Neuronal stem cell (in vitro differentiated cells): ENCODE measurements around the gene WFIKKN1.

Experiments
- DNase-seq: peaks from one replicate; pipeline ENCODE4 v3.0.0-alpha.2; 2013; ENCODE audit warnings: low spot score
- H2AFZ ChIP-seq: one replicate; pipeline ENCODE4 v1.6.1; 2013; ENCODE audit warnings: mild to moderate bottlenecking, low read length, inconsistent platforms
- H2AK5ac ChIP-seq: 2 replicates; pipeline ENCODE4 v1.6.1; 2013; ENCODE audit warnings: low read depth, mild to moderate bottlenecking, inconsistent platforms, low read length, moderate library complexity, mixed read lengths
- H2BK120ac ChIP-seq: 2 replicates; pipeline ENCODE4 v1.6.1; 2013; ENCODE audit warnings: low read depth, mild to moderate bottlenecking, inconsistent platforms, low read length, moderate library complexity, mixed read lengths
- H2BK12ac ChIP-seq: one replicate; pipeline ENCODE4 v1.6.1; 2013; ENCODE audit warnings: low read length, inconsistent platforms
- H2BK15ac ChIP-seq: 2 replicates; pipeline ENCODE4 v1.6.1; 2013; ENCODE audit warnings: mild to moderate bottlenecking, low read length, inconsistent platforms, mixed read lengths
- H2BK5ac ChIP-seq: one replicate; pipeline ENCODE4 v1.6.1; 2013; ENCODE audit warnings: inconsistent platforms, mild to moderate bottlenecking, low read length, moderate library complexity
- H3K14ac ChIP-seq: one replicate; pipeline ENCODE4 v1.6.1; 2013; ENCODE audit warnings: low read length, inconsistent platforms
- H3K18ac ChIP-seq: 2 replicates; pipeline ENCODE4 v1.6.1; 2013; ENCODE audit warnings: low read length, inconsistent platforms
- H3K23ac ChIP-seq: 2 replicates; pipeline ENCODE4 v1.6.1; 2013; ENCODE audit warnings: low read depth, mild to moderate bottlenecking, mixed read lengths, low read length, inconsistent platforms; ENCODE audit not compliant: poor library complexity
- H3K27ac ChIP-seq: replicated peaks from 3 replicates; pipeline ENCODE4 v1.5.1; 2013; ENCODE audit warnings: low read length, inconsistent platforms
- H3K27me3 ChIP-seq, 3 experiments: 2 replicates each; pipeline ENCODE4 v1.6.1; 2013; ENCODE audit warnings: low read length in 3 of 3, mild to moderate bottlenecking in 2 of 3, inconsistent platforms in 1 of 3, low read depth in 1 of 3, mixed read lengths in 1 of 3, moderate library complexity in 1 of 3; ENCODE audit not compliant: control insufficient read depth in 3 of 3, insufficient read depth in 3 of 3
- H3K36me3 ChIP-seq, 2 donors: replicated peaks in 1 of 2; 2 replicates each; pipeline ENCODE4 v1.6.1; 2013; ENCODE audit warnings: low read length in 2 of 2; ENCODE audit not compliant: control insufficient read depth in 2 of 2, insufficient read depth in 2 of 2
- H3K4ac ChIP-seq: 2 replicates; pipeline ENCODE4 v1.6.1; 2013; ENCODE audit warnings: inconsistent platforms, mild to moderate bottlenecking, low read length, moderate library complexity
- H3K4me1 ChIP-seq, 2 donors: 1 replicate in 1 of 2; 2 replicates in 1 of 2; pipeline ENCODE4 v1.6.1; 2013; ENCODE audit warnings: low read length in 2 of 2, low read depth in 1 of 2; ENCODE audit not compliant: control insufficient read depth in 2 of 2, insufficient read depth in 1 of 2
- H3K4me2 ChIP-seq: one replicate; pipeline ENCODE4 v1.6.1; 2013; ENCODE audit warnings: mild to moderate bottlenecking, low read length, inconsistent platforms; ENCODE audit not compliant: insufficient read depth, poor library complexity, severe bottlenecking
- H3K4me3 ChIP-seq, 2 donors: 2 replicates each; pipeline ENCODE4 v1.5.1; 2013; ENCODE audit warnings: low read length in 2 of 2, mild to moderate bottlenecking in 2 of 2, inconsistent platforms in 1 of 2, moderate library complexity in 1 of 2
- H3K79me1 ChIP-seq: one replicate; pipeline ENCODE4 v1.6.1; 2013; ENCODE audit warnings: low read depth, mild to moderate bottlenecking, inconsistent platforms, low read length, moderate library complexity
- H3K9ac ChIP-seq: one replicate; pipeline ENCODE4 v1.6.1; 2013; ENCODE audit warnings: mild to moderate bottlenecking, low read depth, low read length, inconsistent platforms; ENCODE audit not compliant: poor library complexity
- H3K9me3 ChIP-seq, 2 donors: replicated peaks in 1 of 2; 2 replicates each; pipeline versions ENCODE3 to v1.6.1; 2013; ENCODE audit warnings: low read length in 2 of 2, mild to moderate bottlenecking in 2 of 2, inconsistent platforms in 1 of 2, low read depth in 1 of 2, mixed read lengths in 1 of 2, moderate library complexity in 1 of 2; ENCODE audit not compliant: control insufficient read depth in 2 of 2, insufficient read depth in 1 of 2
- H4K8ac ChIP-seq: one replicate; pipeline ENCODE4 v1.6.1; 2013; ENCODE audit warnings: low read depth, mild to moderate bottlenecking, inconsistent platforms, low read length, moderate library complexity
- H4K91ac ChIP-seq: one replicate; pipeline ENCODE4 v1.6.1; 2013; ENCODE audit warnings: low read length, low read depth, mild to moderate bottlenecking, inconsistent platforms; ENCODE audit not compliant: poor library complexity
- WGBS, 2 donors: extraction: QIAGEN DNeasy Blood & Tissue Kit; methylation state at CpG; one replicate each; pipeline ENCODE4 v1.1.7; 2013; ENCODE audit warnings: missing lambda C conversion rate in 2 of 2, mixed read lengths in 1 of 2; ENCODE audit not compliant: insufficient read length in 2 of 2, insufficient replicate concordance in 1 of 2; ENCODE audit errors: extremely low coverage in 2 of 2; 5-methylcytosine and 5-hydroxymethylcytosine counted together

Gene WFIKKN1

DNA sequence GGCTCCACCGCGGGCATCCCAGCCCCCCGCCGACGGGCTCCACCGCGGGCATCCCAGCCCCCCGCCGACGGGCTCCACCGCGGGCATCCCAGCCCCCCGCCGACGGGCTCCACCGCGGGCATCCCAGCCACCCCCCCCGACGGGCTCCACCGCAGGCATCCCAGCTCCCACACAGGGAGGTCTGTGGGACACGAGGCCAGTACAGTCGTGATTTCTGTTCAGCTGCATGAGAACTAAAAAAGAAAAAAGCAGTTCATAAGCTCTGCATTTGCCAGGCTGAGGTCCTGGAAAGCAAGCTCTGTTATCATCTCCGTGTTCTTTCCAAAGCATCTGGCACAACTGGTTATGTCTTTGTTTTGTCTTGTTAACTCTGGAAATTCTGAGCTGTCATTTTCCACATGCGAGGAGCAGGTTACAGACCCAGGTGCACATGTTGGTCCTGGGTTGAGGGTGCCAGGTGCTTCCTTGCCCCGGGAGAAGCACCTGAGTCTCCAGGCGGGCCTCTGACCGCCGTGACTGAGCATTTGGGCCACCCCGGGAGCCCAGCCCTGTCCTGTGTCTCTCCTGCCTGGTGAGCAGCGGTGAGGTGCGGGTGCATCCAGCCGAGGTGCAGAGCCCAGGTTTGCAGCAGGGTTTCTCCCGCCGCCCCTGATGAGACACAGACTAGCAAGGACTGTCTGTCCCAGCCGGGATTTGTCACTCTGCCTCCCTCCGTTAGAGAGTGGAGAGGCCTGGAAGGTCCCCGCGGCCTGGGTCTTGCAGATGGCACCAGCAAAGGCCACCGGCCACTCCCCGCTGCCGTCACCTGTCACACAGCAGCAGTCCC is 9.9 kb upstream of the WFIKKN1 start:
- no peak overlapping the region for H3K9ac ChIP-seq
- H3K4ac ChIP-seq = no peak overlapping the region
- no CpG with 5 or more reads among the region's 41 CpGs for WGBS, 2 donors
- peak overlapping the region; percentile 71 for H2AK5ac ChIP-seq
- no peaks in the 10 kb centered on the region for H3K9me3 ChIP-seq
- H3K18ac ChIP-seq = no peak overlapping the region
- H3K36me3 ChIP-seq = peaks cover 0 to 10% of the 10 kb centered on the region in 2 donors
- H2BK5ac ChIP-seq = no peak overlapping the region
- no peak overlapping the region for H4K8ac ChIP-seq
- peak overlapping the region; percentile 49 for H2BK12ac ChIP-seq
- no peak overlapping the region for H3K27ac ChIP-seq
- H3K27me3 ChIP-seq = no peaks in the 10 kb centered on the region
- no peak overlapping the region for H3K14ac ChIP-seq
- no peak overlapping the region for H2BK120ac ChIP-seq
- no peak for DNase-seq
- H3K4me1 ChIP-seq = peaks cover 0 to 7% of the 10 kb centered on the region in 2 donors
- H3K23ac ChIP-seq = no peak overlapping the region
- no peak overlapping the region for H3K4me3 ChIP-seq
- no peak overlapping the region for H2BK15ac ChIP-seq
- H4K91ac ChIP-seq = no peak overlapping the region
- peaks cover 14% of the 10 kb centered on the region for H3K79me1 ChIP-seq
- H3K4me2 ChIP-seq = no peak overlapping the region
- no peak overlapping the region for H2AFZ ChIP-seq

- no peak overlapping the region for H3K27ac ChIP-seq
- no peak overlapping the region for H3K4me2 ChIP-seq
Measured at GRCh38 chr16:621526-622105, 9.2 kb upstream of the WFIKKN1 start.

DNA sequence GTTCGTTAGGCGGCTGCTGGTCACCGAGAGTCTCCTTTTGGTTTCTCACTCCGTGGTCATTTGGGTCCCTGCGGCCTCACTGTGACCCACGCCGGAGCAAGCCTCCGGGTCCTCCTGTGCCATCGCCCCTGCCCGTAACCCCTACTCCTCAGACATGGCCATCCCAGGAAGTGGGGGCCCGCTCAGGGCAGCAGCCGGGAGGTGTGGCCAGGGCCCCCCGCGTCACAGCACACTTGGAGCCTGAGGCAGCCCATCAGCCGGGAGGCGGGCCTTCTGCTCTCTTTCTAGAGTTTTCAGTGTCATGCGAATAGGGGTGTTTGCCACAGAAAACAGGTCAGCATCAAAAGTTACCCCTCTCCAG is 7.9 kb upstream of the WFIKKN1 start:
- Histone ChIP-seq H2BK120ac (no peak overlapping the region), H3K27me3 (no peaks in the 10 kb centered on the region)
- no CpG with 5 or more reads among the region's 17 CpGs for WGBS, 2 donors

More at GRCh38 chr16:621526-622105, 9.2 kb upstream of the WFIKKN1 start:
- Histone ChIP-seq H2BK12ac (no peak overlapping the region), H3K4me3 (no peak overlapping the region), H3K23ac (no peak overlapping the region), H2AK5ac (peak overlapping the region; percentile 71), H3K9me3 (no peaks in the 10 kb centered on the region), H4K91ac (no peak overlapping the region), H3K9ac (peak overlapping the region; percentile 38), H2AFZ (no peak overlapping the region), H2BK15ac (no peak overlapping the region), H3K14ac (no peak overlapping the region), H3K36me3 (peaks cover 0 to 15% of the 10 kb centered on the region in 2 donors), H4K8ac (no peak overlapping the region), H3K18ac (peak overlapping the region; percentile 57), H3K27me3 (no peaks in the 10 kb centered on the region), H2BK5ac (no peak overlapping the region), H3K4me1 (peaks cover 0 to 7% of the 10 kb centered on the region in 2 donors), H2BK120ac (no peak overlapping the region), H3K79me1 (peaks cover 12% of the 10 kb centered on the region), H3K4ac (no peak overlapping the region)
- WGBS, 2 donors = no CpG with 5 or more reads among the region's 21 CpGs
- DNase-seq = no peak

GRCh38 chr16:624526-625070 is 6.2 kb upstream of the WFIKKN1 start:
- Histone ChIP-seq H3K4me1 (peaks cover 16 to 19% of the 10 kb centered on the region in 2 donors), H2BK15ac (no peak overlapping the region), H3K27ac (no peak overlapping the region)

More for the DNA sequence above, 7.9 kb upstream of the WFIKKN1 start:
- H3K36me3 ChIP-seq = peaks cover 3 to 26% of the 10 kb centered on the region in 2 donors
- peak overlapping the region; percentile 17 for H3K23ac ChIP-seq
- no peak overlapping the region for H4K8ac ChIP-seq
- peak overlapping the region; percentile 52 for H2AK5ac ChIP-seq
- H3K14ac ChIP-seq = no peak overlapping the region
- no peak overlapping the region for H3K4me3 ChIP-seq
- no peak overlapping the region for H3K4ac ChIP-seq
- no peak overlapping the region for H4K91ac ChIP-seq
- H3K4me1 ChIP-seq = peaks cover 0 to 7% of the 10 kb centered on the region in 2 donors
- H3K79me1 ChIP-seq = peaks cover 9% of the 10 kb centered on the region
- no peak overlapping the region for H2BK12ac ChIP-seq
- no peak overlapping the region for H2BK5ac ChIP-seq
- no peaks in the 10 kb centered on the region for H3K9me3 ChIP-seq
- no peak for DNase-seq
- no peak overlapping the region for H3K4me2 ChIP-seq
- no peak overlapping the region for H2AFZ ChIP-seq
- H2BK15ac ChIP-seq = no peak overlapping the region
- H3K18ac ChIP-seq = peak overlapping the region; percentile 5
- H3K27ac ChIP-seq = no peak overlapping the region
- no peak overlapping the region for H3K9ac ChIP-seq

More at GRCh38 chr16:624526-625070, 6.2 kb upstream of the WFIKKN1 start:
- Histone ChIP-seq H3K27me3 (no peaks in the 10 kb centered on the region), H2BK12ac (no peak overlapping the region), H2AFZ (no peak overlapping the region), H3K14ac (no peak overlapping the region), H3K18ac (peak overlapping the region; percentile 8), H2BK120ac (no peak overlapping the region), H3K4ac (no peak overlapping the region), H3K36me3 (peaks cover 3 to 35% of the 10 kb centered on the region in 2 donors), H4K91ac (no peak overlapping the region), H4K8ac (no peak overlapping the region), H3K9me3 (no peaks in the 10 kb centered on the region), H2BK5ac (no peak overlapping the region), H3K4me3 (no peak overlapping the region), H3K4me2 (no peak overlapping the region), H3K23ac (no peak overlapping the region), H3K9ac (no peak overlapping the region), H2AK5ac (peak overlapping the region; percentile 52), H3K79me1 (peaks cover 8% of the 10 kb centered on the region)
- no CpG with 5 or more reads among the region's 10 CpGs for WGBS, 2 donors
- no peak for DNase-seq
